ENCODE results near the gene ARPC2.

DNA sequence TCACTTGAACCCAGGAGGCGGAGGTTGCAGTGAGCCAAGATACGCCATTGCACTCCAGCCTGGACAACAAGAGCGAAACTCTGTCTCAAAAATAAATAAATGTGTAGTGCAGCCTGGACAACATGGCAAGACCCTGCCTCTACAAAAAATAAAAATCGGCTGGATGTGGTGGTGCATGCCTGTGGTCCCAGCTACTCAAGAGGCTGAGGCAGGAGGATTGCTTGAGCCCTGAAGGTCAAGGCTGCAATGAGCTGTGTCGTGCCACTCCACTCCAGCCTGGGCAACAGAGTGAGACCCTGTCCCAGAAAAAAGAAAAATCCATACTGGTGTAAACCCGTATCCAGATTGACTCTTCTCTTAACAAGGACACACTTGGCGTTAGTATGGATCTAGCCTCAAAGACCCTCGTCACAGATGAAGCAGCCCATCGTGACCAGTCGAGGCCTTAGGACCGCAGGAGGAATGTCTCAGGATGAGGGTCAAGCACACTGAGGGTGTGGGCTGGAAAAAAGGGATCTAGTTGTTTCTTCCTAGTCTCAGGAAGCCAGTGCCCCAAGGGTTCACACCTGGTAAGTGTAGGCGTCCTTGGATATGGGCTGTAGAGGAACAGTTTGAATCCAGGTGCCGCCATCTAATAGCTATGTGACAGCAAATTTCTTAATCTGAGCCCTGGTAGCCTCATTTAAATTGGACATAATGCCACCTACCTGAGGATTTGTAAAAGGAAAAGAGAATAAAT lies 39.8 kb downstream of the ARPC2 start:
- no peak for TF ChIP-seq POLR2A (IDR thresholded peaks at IDR 0.05)
- TF ChIP-seq, protein P1, sequence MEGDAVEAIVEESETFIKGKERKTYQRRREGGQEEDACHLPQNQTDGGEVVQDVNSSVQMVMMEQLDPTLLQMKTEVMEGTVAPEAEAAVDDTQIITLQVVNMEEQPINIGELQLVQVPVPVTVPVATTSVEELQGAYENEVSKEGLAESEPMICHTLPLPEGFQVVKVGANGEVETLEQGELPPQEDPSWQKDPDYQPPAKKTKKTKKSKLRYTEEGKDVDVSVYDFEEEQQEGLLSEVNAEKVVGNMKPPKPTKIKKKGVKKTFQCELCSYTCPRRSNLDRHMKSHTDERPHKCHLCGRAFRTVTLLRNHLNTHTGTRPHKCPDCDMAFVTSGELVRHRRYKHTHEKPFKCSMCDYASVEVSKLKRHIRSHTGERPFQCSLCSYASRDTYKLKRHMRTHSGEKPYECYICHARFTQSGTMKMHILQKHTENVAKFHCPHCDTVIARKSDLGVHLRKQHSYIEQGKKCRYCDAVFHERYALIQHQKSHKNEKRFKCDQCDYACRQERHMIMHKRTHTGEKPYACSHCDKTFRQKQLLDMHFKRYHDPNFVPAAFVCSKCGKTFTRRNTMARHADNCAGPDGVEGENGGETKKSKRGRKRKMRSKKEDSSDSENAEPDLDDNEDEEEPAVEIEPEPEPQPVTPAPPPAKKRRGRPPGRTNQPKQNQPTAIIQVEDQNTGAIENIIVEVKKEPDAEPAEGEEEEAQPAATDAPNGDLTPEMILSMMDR (IDR thresholded peaks at IDR 0.05): no peak
- no peak for TF ChIP-seq EP300 (IDR thresholded peaks at IDR 0.05; ENCODE audit: low read depth)
- no peak for TF ChIP-seq POLR2AphosphoS5 (IDR thresholded peaks at IDR 0.05)

Data from transverse colon (tissue), 4 donors.